MV-4-11 (cell line): ENCODE measurements around the gene SERTAD2.

Experiments used
- DNase-seq: peaks from one replicate; lab custom pipeline; 2025; lab: John Stamatoyannopoulos, UW

SERTAD2 gene

GRCh38 chr2:64649013-64649484 is 4.7 kb downstream of the SERTAD2 start:
- DNase-seq, result no peak

- DNase-seq, result peak; percentile 56
Observed at GRCh38 chr2:64646007-64646880, 7.5 kb downstream of the SERTAD2 start.

GRCh38 chr2:64644458-64645382 is 9.0 kb downstream of the SERTAD2 start:
- peak; percentile 60 for DNase-seq

GRCh38 chr2:64643838-64644457 is 9.8 kb downstream of the SERTAD2 start:
- DNase-seq, result no peak

- DNase-seq, result no peak
Observed at GRCh38 chr2:64641599-64641998, 12.1 kb downstream of the SERTAD2 start.

GRCh38 chr2:64640153-64641044 is 13.3 kb downstream of the SERTAD2 start:
- no peak for DNase-seq

GRCh38 chr2:64639691-64640090 is 14.0 kb downstream of the SERTAD2 start:
- no peak for DNase-seq

- no peak for DNase-seq
Observed at GRCh38 chr2:64638502-64639120, 15.1 kb downstream of the SERTAD2 start.

GRCh38 chr2:64637931-64638330 is 15.8 kb downstream of the SERTAD2 start:
- DNase-seq, result no peak

GRCh38 chr2:64637000-64637635 is 16.6 kb downstream of the SERTAD2 start:
- peak; percentile 23 for DNase-seq

- DNase-seq, result peak; percentile 67
Observed at GRCh38 chr2:64635976-64636911, 17.5 kb downstream of the SERTAD2 start.

GRCh38 chr2:64634345-64635267 is 19.1 kb downstream of the SERTAD2 start:
- DNase-seq, result peak; percentile 86

GRCh38 chr2:64632835-64633819 is 20.6 kb downstream of the SERTAD2 start:
- DNase-seq, result peak; percentile 33

GRCh38 chr2:64631771-64632170 is 21.9 kb downstream of the SERTAD2 start:
- DNase-seq, result no peak

GRCh38 chr2:64630752-64631151 is 23.0 kb downstream of the SERTAD2 start:
- DNase-seq, result no peak

GRCh38 chr2:64629875-64630274 is 23.8 kb downstream of the SERTAD2 start:
- DNase-seq, result no peak

- no peak for DNase-seq
Observed at GRCh38 chr2:64629329-64629781, 24.4 kb downstream of the SERTAD2 start.
